ENCODE measurements around the gene OVAAL.

Gene OVAAL

DNA sequence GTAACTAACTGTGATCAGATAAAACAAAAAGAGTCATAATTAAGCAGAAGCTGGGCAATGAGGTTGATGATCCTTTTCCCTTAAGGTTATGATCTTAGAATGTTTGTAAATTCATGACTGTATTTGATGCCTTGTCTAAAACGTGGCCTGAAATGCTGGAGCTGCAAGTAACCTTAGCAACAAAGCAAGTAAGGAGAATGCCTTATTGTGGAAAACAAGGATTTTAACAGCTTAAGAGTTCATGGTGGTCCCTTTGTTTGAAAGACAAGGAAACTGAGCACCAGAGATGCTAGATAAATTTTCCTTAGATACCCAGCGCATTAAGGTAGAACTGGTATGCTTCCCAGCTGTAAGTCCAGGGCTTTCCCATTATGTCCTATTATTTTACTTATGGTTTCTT lies 47.4 kb downstream of the OVAAL start:
- no peak for TF ChIP-seq CTCF (IDR thresholded peaks at IDR 0.05)

DNA sequence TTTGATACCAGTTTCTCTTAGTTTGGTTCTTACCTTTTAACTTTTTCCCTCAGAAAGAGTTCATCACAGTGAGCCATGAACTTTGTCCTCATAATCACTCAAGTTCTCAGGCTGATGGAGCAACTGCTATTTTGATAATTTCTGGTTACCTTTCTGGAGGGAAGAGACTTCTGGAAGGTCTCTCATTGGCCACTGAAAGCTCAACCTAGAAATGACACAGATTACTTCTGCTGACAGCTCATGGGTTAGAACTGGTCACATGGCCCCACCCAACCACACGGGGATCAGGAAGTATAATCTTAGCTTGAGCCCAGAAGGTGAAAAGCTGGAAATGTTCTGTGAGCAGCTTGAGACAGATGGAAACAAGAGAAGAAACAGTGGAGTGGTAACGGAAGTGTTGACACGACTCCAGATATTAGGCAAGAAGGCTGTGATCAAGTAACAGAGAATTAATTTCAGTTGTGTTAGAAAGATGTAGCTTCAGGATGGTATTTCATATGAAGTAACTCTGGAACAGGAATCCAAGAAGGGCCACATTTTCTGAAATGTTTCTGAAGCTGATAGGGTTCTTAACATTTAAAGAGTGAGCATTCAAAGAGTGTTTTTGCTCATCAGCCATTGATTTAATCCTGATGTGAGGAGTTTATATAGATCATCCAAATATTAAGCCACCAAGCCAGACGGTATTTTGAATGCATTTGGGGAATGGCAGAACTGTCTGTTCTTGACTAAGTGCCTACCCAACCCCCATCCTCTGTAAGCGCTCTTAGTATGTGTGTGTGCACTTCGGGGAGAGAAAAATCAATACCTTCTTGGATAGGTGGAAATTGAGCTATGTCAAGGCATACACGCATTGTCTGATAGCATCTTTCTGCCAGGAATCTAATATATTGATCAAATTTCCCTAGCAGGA lies 51.1 kb downstream of the OVAAL start:
- TF ChIP-seq CTCF (IDR thresholded peaks at IDR 0.05) = no peak

DNA sequence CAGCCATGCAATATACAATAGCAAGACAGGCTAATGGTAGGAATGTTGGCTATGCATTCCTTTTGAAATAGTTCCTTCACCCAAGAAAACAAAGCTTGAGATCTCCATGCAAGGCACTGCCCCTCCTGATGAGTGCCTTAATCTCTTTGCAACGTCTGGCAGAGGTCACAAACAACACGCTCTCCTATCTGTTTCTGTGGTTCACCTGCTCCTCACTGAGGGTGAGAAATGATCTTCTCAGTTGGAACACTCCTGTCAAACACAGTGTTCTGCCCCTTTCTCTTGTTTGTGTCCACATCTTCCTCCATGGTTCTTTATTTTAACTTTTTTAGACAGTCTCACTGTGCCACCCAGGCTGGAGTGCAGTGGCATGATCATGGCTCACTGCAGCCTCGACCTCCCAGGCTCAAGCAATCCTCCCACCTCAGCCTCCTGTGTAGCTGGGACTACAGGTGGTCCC lies 51.8 kb downstream of the OVAAL start:
- TF ChIP-seq CTCF (IDR thresholded peaks at IDR 0.05) = no peak

DNA sequence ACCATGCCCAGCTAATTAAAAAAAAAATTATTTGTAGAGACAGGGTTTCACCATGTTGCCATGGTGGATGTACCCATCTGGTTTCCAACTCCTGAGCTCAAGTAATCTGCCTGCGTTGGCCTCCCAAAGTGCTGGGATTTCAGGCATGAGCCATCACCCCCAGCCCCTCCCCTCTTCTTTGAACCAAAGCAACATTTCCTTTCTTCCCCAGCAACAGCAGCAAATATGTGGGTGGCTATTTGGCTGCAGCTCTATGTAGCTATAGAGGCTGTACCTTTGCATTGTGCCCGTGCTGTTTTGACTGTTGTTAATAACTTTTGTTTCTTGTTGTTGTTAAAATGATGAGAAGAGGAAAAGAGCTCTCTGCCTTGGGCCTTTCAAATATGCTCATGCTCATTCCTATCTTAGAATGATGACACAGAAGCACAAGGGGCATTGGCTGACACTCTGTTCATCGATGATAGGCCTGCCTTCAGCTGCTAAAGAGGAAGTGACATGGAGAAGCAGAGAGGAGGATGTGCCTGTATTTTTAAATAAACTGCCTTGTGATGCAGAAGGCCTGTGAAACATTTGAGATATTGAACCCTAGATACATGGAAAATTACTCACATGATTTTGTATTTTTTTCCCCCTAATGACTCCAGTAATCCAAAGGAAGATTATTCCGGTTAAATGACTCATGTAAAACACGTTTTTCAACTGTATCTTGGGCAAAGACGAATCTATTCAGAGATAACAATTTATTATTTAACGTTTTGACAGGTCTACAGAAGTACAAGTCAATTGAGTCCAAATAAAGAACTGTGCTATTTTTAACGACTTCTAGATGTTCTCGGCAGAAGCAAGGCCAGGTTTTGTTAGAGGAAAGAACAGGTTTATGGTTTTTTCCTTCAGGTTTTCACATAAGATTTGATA lies 52.5 kb downstream of the OVAAL start:
- TF ChIP-seq CTCF (IDR thresholded peaks at IDR 0.05) = no peak

DNA sequence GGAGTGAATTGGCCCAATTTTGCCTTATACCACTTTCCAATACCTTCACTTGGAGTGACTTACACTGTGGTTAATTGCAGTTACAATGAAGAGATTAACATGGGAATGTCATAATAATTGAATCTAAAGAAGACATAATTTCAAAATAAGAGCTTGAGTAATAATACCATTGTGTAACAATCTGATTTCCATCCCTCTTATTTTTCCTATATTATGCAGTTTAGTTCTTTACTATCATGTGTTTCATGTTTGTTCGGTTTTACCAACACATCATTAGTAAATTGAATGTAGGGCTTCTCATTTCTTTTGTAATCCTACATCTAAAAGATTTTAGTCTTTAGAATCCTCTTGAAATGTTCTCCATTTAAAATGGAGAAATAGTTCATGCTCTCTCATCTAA lies 53.9 kb downstream of the OVAAL start:
- TF ChIP-seq CTCF (IDR thresholded peaks at IDR 0.05) = no peak

DNA sequence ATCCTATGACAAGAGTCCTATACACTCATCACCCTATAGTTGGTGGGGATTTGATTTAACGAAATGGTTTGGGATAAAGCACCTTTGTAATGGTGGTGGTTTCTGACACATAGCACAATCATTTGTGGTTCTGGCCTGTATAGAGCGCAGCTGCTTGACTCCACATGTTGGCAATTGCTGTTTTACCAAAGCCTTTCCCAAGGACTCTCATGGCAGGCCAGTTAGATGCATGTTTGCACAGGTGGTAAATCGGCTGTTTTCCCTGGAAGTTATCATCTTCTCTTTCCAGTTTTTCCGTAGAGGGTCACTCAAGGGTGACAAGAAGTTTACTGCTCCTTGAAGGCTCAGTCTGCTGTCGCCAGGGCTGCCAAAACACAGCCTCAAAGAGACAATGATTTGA lies 56.0 kb downstream of the OVAAL start:
- no peak for TF ChIP-seq CTCF (IDR thresholded peaks at IDR 0.05)

GRCh38 chr1:180615493-180616290 lies 56.9 kb downstream of the OVAAL start:
- TF ChIP-seq CTCF (IDR thresholded peaks at IDR 0.05) = no peak

All from LNCAP (cell line).